ENCODE results near the gene C4orf33.

The C4orf33 gene

GRCh38 chr4:129145222-129145730 lies 49.3 kb downstream of the C4orf33 start:
- Histone ChIP-seq H3K36me3 (replicated peaks) (no peaks in the 10 kb centered on the region), H3K27me3 (replicated peaks) (no peaks in the 10 kb centered on the region), H3K27ac (no peak overlapping the region), H3K4me3 (ENCODE audit: low read depth, low read length) (no peak overlapping the region)
- in situ Hi-C loops (cut with HindIII; ENCODE audit: low pct_ligation_motif_present, low sequenced_read_pairs), result no loop called here
- no peak for TF ChIP-seq CTCF (IDR thresholded peaks at IDR 0.05; ENCODE audit: low read depth, low read length, missing control alignments)
- no peak for DNase-seq

- Histone ChIP-seq H3K36me3 (replicated peaks) (no peaks in the 10 kb centered on the region), H3K4me3 (ENCODE audit: low read depth, low read length) (no peak overlapping the region), H3K27me3 (replicated peaks) (no peaks in the 10 kb centered on the region), H3K27ac (no peak overlapping the region)
- in situ Hi-C loops (cut with HindIII; ENCODE audit: low pct_ligation_motif_present, low sequenced_read_pairs), result no loop called here
- DNase-seq, result no peak
- TF ChIP-seq CTCF (IDR thresholded peaks at IDR 0.05; ENCODE audit: low read depth, low read length, missing control alignments), result peak; percentile 16
Measured at GRCh38 chr4:129146639-129147038, 50.7 kb downstream of the C4orf33 start.

- no peak overlapping the region for H3K27ac ChIP-seq
- no peak for DNase-seq
- H3K27me3 ChIP-seq (replicated peaks), result no peaks in the 10 kb centered on the region
- no peaks in the 10 kb centered on the region for H3K36me3 ChIP-seq (replicated peaks)
- in situ Hi-C loops (cut with HindIII; ENCODE audit: low pct_ligation_motif_present, low sequenced_read_pairs), result no loop called here
- no peak for TF ChIP-seq CTCF (IDR thresholded peaks at IDR 0.05; ENCODE audit: low read depth, low read length, missing control alignments)
- no peak overlapping the region for H3K4me3 ChIP-seq (ENCODE audit: low read depth, low read length)
Measured at GRCh38 chr4:129148892-129149291, 52.9 kb downstream of the C4orf33 start.

GRCh38 chr4:129149906-129150305 lies 54.0 kb downstream of the C4orf33 start:
- no peak overlapping the region for H3K4me3 ChIP-seq (ENCODE audit: low read depth, low read length)
- no peak overlapping the region for H3K27ac ChIP-seq
- H3K36me3 ChIP-seq (replicated peaks), result no peaks in the 10 kb centered on the region
- in situ Hi-C loops (cut with HindIII; ENCODE audit: low pct_ligation_motif_present, low sequenced_read_pairs), result no loop called here
- no peak for TF ChIP-seq CTCF (IDR thresholded peaks at IDR 0.05; ENCODE audit: low read depth, low read length, missing control alignments)
- H3K27me3 ChIP-seq (replicated peaks), result no peaks in the 10 kb centered on the region
- no peak for DNase-seq

- Histone ChIP-seq H3K27ac (no peak overlapping the region), H3K36me3 (replicated peaks) (no peaks in the 10 kb centered on the region), H3K27me3 (replicated peaks) (no peaks in the 10 kb centered on the region), H3K4me3 (ENCODE audit: low read depth, low read length) (no peak overlapping the region)
- in situ Hi-C loops (cut with HindIII; ENCODE audit: low pct_ligation_motif_present, low sequenced_read_pairs), result no loop called here
- no peak for TF ChIP-seq CTCF (IDR thresholded peaks at IDR 0.05; ENCODE audit: low read depth, low read length, missing control alignments)
- DNase-seq, result no peak
Measured at GRCh38 chr4:129152350-129152749, 56.4 kb downstream of the C4orf33 start.

GRCh38 chr4:129153700-129154099 lies 57.7 kb downstream of the C4orf33 start:
- H3K27ac ChIP-seq, result no peak overlapping the region
- no peak overlapping the region for H3K4me3 ChIP-seq (ENCODE audit: low read depth, low read length)
- H3K27me3 ChIP-seq (replicated peaks), result no peaks in the 10 kb centered on the region
- no peak for TF ChIP-seq CTCF (IDR thresholded peaks at IDR 0.05; ENCODE audit: low read depth, low read length, missing control alignments)
- no peaks in the 10 kb centered on the region for H3K36me3 ChIP-seq (replicated peaks)
- DNase-seq, result no peak
- in situ Hi-C loops (cut with HindIII; ENCODE audit: low pct_ligation_motif_present, low sequenced_read_pairs), result no loop called here

Data from brain microvascular endothelial cell (primary cell).